Stomach smooth muscle (tissue), 2 donors: ENCODE data around the gene CHI3L2.
"Not testable (repeated sequence)": the region's sequence is repeated elsewhere in the genome, so short reads cannot be mapped to it uniquely, and the experiment has no call there.

Experiments used
- H3K27ac ChIP-seq: one replicate; pipeline ENCODE4 v1.7.0; 2013; ENCODE audit warnings: mild to moderate bottlenecking, low read length, inconsistent platforms
- H3K27me3 ChIP-seq, 2 donors: one replicate each; pipeline ENCODE4 v1.7.0; 2013; ENCODE audit warnings: low read length in 2 of 2; ENCODE audit not compliant: insufficient read depth in 2 of 2, control insufficient read depth in 1 of 2
- H3K36me3 ChIP-seq, 2 donors: one replicate each; pipeline ENCODE4 v1.7.0; 2013; ENCODE audit warnings: low read length in 2 of 2; ENCODE audit not compliant: control insufficient read depth in 2 of 2, insufficient read depth in 2 of 2
- H3K4me1 ChIP-seq: one replicate; pipeline ENCODE4 v1.7.0; 2013; ENCODE audit warnings: low read length; ENCODE audit not compliant: control insufficient read depth, insufficient read depth
- H3K4me3 ChIP-seq, 2 donors: one replicate each; pipeline ENCODE4 v1.7.0; 2013; ENCODE audit warnings: low read length in 2 of 2
- H3K9ac ChIP-seq, 2 donors: one replicate each; pipeline ENCODE4 v1.7.0; 2013; ENCODE audit warnings: low read length in 2 of 2, mild to moderate bottlenecking in 1 of 2
- H3K9me3 ChIP-seq, 2 donors: one replicate each; pipeline ENCODE4 v1.7.0; 2013; ENCODE audit warnings: low read length in 2 of 2; ENCODE audit not compliant: control insufficient read depth in 2 of 2
- donor health status: healthy.
- donor health status: Pancreatic carcinoma.

Gene CHI3L2

DNA sequence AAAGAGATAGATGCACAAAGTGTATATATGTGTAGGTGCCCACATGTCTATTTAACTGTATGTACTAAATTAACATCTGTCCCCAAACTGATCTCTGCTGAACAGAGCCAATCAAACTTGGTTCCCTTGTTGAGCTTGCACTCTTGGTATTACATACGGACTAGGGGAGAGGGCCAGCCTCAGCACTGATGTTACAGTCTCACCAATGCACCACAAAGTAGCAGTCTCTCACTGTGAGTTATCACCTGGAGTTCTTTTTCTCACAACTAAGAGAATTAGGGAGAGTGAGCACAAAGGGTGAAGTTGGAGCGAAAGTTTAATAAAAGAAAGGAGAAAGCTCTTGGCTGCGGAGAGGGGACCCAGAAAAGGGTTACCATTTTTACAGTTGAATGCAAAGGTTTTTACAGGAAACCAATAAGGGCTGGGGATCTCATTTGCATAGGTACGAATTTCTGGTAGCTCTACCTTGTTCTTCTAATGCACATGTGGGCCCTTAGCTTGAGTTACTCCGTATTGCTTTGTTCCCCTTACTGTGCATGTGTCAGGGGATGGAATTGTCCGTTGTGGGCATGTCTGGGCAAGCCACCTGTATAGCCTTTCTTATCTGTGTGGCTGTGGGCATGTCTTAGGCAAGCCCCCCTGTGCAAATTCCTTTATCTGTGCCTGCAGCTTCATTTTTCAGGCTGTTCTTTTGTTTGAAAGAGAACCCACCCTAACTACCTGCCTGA, 13.3 kb upstream of the CHI3L2 start:
- Histone ChIP-seq H3K9ac (no peak overlapping the region), H3K27me3 (peaks cover 2 to 6% of the 10 kb centered on the region in 2 donors), H3K9me3 (no peaks in the 10 kb centered on the region), H3K4me1 (no peaks in the 10 kb centered on the region), H3K27ac (no peak overlapping the region), H3K36me3 (no peaks in the 10 kb centered on the region), H3K4me3 (no peak overlapping the region)

DNA sequence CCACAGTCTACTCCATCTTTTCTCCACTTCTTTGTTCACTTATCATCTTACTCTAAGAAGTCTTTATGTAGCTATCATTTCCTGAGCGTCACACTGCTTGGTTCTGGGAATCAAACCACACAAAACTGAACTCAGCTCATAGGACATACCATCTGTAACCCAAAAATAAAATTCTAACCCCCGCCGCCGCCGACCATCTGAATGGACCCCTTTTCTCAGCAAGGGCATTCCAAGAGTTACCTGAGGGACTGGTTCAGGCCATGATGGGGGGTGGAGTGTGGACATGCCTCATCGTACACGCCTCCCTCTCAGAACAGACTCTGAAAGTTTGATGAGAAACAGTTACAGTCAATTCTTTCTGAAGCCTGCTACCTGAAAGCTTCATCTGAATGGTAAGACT, 12.6 kb upstream of the CHI3L2 start:
- Histone ChIP-seq H3K27me3 (peaks cover 2 to 6% of the 10 kb centered on the region in 2 donors), H3K27ac (no peak overlapping the region), H3K9me3 (no peaks in the 10 kb centered on the region), H3K4me3 (no peak overlapping the region), H3K4me1 (no peaks in the 10 kb centered on the region), H3K36me3 (no peaks in the 10 kb centered on the region), H3K9ac (no peak overlapping the region)

DNA sequence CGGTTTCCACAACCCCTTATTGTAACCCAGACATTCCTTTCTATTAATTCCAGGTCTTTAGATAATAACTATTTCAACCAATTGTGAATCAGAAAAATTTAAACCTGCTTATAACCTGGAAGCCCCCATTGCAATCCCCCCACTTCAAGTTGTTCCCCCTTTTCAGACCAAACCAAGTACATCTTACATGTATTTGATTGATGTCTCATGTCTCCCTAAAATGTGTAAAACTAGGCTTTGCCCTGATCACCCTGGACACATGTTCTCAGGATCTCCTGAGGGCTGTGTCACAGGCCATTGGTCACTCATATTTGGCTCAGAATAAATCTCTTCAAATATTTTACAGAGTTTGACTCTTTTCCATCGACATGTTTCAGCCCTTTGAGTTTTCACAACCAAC, 12.2 kb upstream of the CHI3L2 start:
- not testable (repeated sequence) for H3K27me3 ChIP-seq, H3K4me3 ChIP-seq, H3K36me3 ChIP-seq, H3K9me3 ChIP-seq, H3K27ac ChIP-seq, H3K9ac ChIP-seq, H3K4me1 ChIP-seq

DNA sequence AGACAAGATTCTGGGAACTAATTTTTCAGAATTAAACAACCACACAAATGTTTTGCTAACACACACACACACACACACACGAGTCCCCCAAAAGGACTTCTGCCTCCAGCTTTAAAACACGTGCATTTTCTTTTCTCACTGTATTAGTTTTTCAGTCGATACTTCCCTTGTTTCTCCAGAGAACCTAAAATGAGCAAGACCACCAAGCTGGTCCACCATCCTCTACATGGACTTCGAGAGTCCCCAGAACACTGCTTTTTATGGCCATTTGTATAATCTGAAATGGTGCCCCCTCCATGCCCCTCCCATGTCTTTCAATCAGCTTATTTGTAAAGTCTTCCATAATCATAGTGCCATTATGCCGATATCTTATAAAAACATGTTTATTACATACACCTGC, 10.8 kb upstream of the CHI3L2 start:
- no peaks in the 10 kb centered on the region for H3K36me3 ChIP-seq
- peaks cover 0 to 8% of the 10 kb centered on the region in 2 donors for H3K27me3 ChIP-seq
- no peak overlapping the region for H3K27ac ChIP-seq
- H3K9me3 ChIP-seq = no peaks in the 10 kb centered on the region
- no peak overlapping the region for H3K4me3 ChIP-seq
- no peaks in the 10 kb centered on the region for H3K4me1 ChIP-seq
- no peak overlapping the region for H3K9ac ChIP-seq

DNA sequence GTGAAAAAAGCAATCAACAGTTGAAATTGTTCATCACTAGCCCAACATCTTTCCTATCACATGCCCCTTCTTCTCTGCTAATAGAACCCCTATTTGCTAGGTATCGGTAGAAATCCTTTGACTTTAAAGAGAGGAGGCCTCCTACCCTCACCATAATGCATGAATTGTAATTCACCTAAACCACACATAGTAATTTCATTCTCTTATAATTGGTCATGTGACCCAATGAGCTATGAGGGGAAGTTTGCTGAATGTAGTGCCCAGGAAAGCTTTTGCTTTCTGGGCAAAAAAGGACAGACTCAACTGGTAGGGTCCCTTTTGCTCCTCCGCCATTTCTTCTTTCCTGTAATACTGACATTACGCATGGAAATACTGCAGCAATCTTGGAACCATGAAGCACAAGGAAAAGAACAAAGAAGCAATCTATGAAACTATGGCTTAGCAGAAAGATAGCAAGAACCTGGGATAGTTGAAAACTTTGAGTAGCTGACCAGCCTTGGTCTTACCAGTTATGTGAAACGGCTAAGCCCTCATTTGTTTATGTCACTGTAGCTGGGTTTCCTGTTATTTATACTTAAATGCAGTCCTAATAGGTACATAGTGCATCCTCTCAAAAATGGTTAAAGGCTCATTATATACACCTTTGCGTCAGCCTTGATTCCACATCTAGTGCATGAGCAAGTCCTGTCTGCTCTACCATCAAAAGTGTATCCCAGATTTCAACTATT, 10.2 kb upstream of the CHI3L2 start:
- H3K4me3 ChIP-seq = no peak overlapping the region
- H3K36me3 ChIP-seq = no peaks in the 10 kb centered on the region
- H3K27ac ChIP-seq = no peak overlapping the region
- no peaks in the 10 kb centered on the region for H3K9me3 ChIP-seq
- H3K4me1 ChIP-seq = no peaks in the 10 kb centered on the region
- peaks cover 0 to 8% of the 10 kb centered on the region in 2 donors for H3K27me3 ChIP-seq
- H3K9ac ChIP-seq = no peak overlapping the region

DNA sequence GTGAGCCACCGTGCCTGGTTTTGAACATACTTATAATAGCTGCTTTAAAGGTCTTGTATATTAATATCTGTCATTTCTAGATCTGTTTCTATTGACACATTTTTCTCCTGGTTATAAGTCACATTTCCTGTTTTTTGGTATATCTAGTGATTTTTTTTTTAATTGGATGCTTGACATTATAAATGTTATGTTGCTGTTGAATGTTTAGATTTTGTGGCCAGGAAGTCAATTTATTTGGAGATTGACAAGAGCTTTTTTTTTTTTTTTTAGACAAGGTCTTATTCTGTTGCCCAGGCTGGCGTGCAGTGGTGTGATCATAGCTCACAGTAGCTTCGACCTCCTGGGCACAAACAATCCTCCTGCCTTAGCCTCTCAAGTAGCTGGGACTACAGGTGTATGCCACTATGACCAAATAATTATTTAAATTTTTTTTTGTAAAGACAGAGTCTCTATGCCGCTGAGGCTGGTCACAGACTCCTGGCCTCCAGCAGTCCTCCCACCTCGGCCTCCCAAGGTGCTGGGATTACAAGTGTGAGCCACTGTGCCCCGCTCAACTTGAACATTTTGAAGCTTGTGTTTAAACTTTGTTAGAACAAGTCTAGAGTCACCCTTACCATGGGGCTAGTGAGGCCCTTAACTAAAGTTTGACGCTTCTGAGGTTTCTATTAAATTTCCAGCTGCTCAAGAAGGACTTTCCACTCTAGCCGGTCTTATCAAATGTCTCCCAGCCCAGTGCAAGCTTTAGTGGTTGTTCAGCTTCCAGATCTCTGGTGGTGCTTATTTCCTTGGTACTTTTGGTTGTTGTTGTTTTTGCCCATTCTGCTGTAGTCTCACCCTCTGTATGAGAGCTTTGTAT, 8.6 kb upstream of the CHI3L2 start:
- Histone ChIP-seq H3K4me3 (no peak overlapping the region), H3K9ac (no peak overlapping the region), H3K27ac (no peak overlapping the region), H3K27me3 (peaks cover 0 to 8% of the 10 kb centered on the region in 2 donors), H3K4me1 (no peaks in the 10 kb centered on the region), H3K9me3 (no peaks in the 10 kb centered on the region), H3K36me3 (no peaks in the 10 kb centered on the region)

DNA sequence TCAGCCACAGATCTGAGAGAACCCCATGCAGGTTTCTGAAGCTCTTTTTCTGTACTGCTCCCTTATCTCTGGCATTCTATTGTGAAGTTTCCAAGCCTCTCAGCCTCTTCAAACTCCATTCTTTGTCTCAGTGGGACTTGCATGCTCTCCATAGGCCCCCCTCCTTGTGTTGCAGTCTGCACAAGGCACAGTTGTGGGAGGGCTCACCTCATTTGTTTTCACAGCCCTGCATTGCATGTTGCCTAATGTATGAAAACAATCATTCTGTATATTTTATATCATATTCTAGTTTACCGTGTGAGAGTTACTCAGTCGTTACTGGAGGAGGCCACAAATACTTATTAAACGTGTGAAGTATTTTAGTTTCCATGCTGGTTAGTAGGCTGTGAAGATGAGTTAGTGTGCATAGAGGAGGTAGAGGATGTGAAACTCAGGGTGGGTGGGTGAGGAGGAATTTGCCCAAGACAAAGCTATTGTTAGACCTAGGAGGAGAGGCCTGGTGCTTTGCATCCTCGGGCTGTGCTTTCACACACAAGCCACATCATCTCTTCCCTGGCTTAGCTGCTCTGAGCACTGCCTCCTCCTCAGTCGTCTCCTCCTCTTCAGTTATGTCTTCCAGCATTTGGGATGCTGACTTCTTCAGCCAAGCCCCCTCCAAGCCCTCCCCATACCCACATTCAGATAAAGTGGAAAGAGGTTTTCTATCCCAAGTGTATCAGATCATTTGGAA, 7.8 kb upstream of the CHI3L2 start:
- H3K4me3 ChIP-seq = no peak overlapping the region
- H3K27ac ChIP-seq = no peak overlapping the region
- no peaks in the 10 kb centered on the region for H3K36me3 ChIP-seq
- peaks cover 0 to 6% of the 10 kb centered on the region in 2 donors for H3K27me3 ChIP-seq
- H3K9me3 ChIP-seq = no peaks in the 10 kb centered on the region
- H3K9ac ChIP-seq = no peak overlapping the region
- H3K4me1 ChIP-seq = no peaks in the 10 kb centered on the region

DNA sequence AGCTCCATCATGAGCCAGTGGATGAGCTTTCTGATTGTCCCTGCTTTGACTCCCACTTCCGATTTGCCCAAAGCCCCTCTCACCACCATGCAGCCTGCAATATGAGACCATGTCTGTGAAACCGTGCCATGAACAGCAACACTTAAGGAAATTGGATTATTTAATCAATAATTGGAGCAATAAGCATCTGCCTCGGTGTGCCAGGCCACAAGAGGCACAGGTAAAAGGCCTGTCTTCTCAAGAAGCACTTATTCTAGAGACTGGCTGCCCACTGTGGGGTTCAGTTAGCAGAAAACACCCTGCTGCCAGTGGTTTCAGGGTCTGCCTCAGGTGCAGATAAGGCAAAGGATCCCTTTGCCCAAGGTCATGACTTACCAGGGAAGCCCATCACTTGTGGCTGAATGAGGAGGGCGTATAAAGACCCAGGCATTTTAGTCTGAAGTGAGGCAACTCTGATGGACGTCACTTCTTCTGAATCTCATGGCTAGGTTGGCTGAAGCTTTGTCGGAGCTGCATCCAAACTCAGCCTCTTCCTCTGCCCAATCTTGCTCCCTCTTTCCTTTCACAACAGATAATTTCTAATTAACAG, 7.1 kb upstream of the CHI3L2 start:
- Histone ChIP-seq H3K9ac (no peak overlapping the region), H3K27ac (no peak overlapping the region), H3K27me3 (peaks cover 0 to 3% of the 10 kb centered on the region in 2 donors), H3K4me1 (no peaks in the 10 kb centered on the region), H3K9me3 (no peaks in the 10 kb centered on the region), H3K36me3 (no peaks in the 10 kb centered on the region), H3K4me3 (no peak overlapping the region)

DNA sequence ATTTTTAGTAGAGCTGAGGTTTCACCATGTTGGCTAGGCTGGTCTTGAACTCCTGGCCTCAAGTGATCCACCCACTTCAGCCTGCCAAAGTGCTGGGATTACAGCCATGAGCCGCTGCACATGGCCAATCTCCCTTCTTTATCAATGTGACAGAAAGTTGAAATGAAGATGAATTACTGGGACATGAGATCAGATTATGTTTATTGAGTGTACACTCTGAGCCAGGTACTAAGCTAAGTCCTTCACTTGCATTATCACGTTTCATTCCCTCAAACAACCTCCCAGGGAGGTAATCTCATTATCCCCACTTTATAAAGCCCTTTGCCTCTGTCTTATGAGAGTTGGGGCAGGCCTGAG, 6.3 kb upstream of the CHI3L2 start:
- Histone ChIP-seq H3K4me3 (no peak overlapping the region), H3K4me1 (no peaks in the 10 kb centered on the region), H3K9ac (no peak overlapping the region), H3K27me3 (peaks cover 0 to 3% of the 10 kb centered on the region in 2 donors), H3K36me3 (no peaks in the 10 kb centered on the region), H3K9me3 (no peaks in the 10 kb centered on the region), H3K27ac (no peak overlapping the region)

DNA sequence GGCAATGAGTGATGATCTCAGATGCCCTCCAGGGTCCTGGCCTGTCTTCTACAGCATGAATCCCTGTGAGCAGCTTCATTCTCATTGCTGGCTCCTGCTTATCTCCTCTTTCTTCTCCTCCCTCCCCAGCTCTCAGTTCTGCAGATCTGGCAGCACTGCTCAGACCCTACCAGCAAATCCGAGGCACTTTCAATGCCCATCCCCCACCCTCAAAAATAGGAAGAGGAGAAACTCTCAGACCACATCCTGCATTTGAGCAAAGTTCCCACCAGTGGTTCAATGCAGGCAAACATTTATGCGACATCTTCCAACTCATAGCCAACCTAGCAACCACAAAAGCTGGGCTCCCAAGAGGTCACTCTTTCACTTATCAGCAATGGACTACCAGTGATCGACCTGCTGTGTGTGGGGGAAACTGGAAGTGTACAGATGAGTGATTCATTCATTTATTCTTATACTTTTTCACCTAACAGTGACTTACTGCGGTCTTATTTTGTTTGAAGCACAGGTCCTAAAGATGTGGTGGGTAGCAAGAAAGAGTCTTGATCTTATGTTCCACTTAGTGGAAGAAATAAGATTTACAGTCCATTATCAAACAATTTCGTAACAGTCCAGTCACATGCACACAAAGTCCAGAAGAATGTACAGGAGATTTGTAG, 5.8 kb upstream of the CHI3L2 start:
- no peak overlapping the region for H3K4me3 ChIP-seq
- no peak overlapping the region for H3K27ac ChIP-seq
- no peaks in the 10 kb centered on the region for H3K4me1 ChIP-seq
- H3K9me3 ChIP-seq = no peaks in the 10 kb centered on the region
- H3K36me3 ChIP-seq = no peaks in the 10 kb centered on the region
- no peak overlapping the region for H3K9ac ChIP-seq
- H3K27me3 ChIP-seq = peaks cover 0 to 3% of the 10 kb centered on the region in 2 donors
